GM18909 (cell line): ENCODE results near the gene ONECUT1.

ENCODE experiments used
- ATAC-seq: cut with Tn5 transposase; IDR thresholded peaks from one replicate; pipeline ENCODE4 v1.9.1; 2021; ENCODE audit warnings: mild to moderate bottlenecking; ENCODE audit not compliant: unreplicated experiment, poor library complexity

ONECUT1 gene

DNA sequence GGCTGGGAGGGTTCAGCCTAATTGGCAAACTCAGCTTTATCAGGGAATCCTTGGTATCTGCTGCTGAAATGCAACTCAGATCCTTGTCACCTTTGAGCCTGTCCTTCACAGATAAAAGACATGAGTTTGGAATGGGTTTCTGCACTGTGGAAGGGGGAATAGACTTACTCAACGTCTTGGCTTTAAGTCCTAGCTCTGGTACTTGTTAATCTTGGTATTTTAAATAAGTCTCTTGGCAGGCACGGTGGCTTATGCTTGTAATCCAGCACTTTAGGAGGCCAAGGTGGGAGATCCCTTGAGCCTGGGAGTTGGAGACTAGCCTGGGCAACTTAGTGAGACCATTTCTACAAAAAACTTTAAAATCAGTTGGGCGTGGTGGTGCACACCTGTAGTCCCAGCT, 55.8 kb downstream of the ONECUT1 start:
- ATAC-seq = no peak

- no peak for ATAC-seq
Measured at GRCh38 chr15:52733696-52734255, 56.4 kb downstream of the ONECUT1 start.

- ATAC-seq = no peak
Measured at GRCh38 chr15:52733088-52733487, 57.0 kb downstream of the ONECUT1 start.

- ATAC-seq = no peak
Measured at GRCh38 chr15:52732551-52732950, 57.6 kb downstream of the ONECUT1 start.

GRCh38 chr15:52731732-52732470, 58.2 kb downstream of the ONECUT1 start:
- no peak for ATAC-seq

DNA sequence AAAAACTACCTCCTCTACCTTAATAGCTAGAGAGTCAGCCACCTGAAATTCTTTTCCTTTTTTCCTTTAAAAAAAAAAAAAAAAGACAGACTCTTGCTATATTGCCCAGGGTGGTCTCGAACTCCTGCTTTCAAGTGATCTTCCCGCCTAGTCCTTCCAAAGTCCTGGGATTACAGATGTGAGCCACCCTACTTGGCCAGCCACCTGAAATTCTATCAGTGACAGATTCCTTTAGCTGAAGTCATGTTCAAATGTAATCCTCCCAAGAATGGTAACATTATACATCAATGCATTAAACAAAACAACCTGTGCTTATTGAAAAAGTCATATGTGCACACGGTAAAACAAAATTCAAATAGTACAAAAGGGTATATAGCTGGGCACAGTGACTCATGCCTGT, 59.1 kb downstream of the ONECUT1 start:
- ATAC-seq = no peak

DNA sequence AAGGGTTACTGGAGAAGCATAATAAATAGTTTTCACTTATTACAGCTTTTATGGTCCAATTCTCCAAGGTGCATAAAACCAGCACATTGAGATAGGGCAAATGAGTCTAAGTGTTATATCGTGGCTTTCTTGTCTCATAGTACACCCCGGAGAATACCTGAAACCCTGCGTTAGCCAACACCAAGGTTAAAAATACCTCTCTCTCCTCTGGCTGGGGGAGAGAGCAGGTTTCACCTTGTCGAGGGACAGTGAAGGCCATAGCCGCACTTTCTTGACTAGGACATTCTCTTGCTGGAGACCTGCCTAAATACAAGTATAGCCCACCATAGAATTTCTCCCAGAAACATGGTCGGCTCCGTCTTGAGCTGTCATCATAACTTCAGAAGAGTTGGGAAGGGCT, 59.5 kb downstream of the ONECUT1 start:
- ATAC-seq = no peak

- ATAC-seq = peak; percentile 81
Measured at GRCh38 chr15:52730173-52730572, 60.0 kb downstream of the ONECUT1 start.

- no peak for ATAC-seq
Measured at GRCh38 chr15:52728899-52729298, 61.2 kb downstream of the ONECUT1 start.

DNA sequence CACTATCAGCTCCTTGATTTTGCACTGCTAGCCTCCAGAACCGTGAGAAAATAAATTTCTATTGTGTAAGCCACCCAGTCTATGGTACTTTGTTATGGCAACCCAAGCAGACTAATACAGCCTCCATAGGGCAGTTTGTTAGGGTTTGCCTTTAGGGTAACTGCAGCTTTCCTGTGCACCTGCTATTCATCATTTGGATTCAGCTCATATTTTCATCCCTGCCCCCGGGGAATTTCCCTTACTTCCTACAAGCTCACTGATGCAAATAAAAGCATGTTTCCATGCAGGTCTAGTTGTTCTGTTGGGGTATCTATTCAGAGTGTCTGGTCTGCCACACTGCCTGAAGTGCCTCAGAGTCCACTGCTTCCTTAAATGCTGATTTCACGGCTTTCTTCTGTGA, 62.3 kb downstream of the ONECUT1 start:
- no peak for ATAC-seq

DNA sequence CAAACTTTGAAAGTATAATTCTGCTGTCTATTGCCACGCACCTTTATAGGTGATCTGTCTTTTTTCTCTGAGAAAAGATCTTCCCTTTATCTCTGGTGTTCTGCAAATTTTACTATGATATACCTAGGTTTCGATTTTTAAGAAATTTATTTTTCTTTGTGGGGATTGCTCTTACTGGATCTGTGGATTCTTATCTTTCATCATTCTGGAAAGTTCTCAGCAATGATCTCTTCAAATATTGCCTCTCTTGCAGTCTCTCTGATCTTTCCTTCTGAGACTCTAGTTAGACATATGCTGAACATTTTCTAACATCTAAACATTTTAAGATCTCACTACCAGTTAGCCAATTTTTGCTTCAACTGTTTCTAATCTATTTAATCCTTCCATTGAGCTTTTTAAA, 63.9 kb downstream of the ONECUT1 start:
- no peak for ATAC-seq

DNA sequence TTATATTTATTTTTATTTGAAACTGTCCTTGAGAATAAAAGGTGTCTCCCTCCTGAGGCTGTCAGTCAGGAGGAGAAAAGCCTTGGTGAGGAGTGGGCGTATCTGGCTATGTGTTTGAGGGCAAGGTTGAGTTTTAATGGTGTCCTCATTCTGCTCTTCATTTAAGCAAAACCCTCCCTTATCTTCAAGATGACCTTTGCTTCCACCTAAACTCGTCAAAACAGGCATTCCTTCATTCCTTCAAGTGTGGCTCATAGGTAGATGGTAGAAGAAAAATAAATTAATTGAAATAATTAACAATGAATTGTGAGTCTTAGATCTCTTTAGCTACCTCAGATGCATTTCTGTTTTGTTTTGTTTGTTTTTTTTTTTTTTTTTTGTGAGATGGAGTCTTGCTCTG, 71.6 kb downstream of the ONECUT1 start:
- no peak for ATAC-seq

DNA sequence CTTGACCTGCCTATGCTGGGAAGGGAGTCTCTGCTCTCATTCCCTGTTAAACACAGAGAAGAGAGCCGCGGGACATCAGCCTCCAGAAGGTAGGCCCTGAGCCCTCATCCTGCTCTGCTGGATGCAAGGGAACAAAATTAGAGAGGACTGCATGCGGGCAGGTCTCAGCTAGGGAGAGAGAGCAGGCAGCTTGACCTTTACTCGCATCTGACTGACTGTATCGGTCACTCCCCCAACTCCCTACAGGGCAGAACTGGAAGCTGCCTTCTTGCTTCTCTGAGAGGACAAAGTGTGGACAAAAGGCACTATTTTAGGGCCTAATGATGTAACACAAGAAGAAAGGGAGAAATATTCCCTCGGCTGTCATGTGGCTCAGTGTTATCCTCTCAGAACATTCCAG, 72.2 kb downstream of the ONECUT1 start:
- ATAC-seq = no peak

DNA sequence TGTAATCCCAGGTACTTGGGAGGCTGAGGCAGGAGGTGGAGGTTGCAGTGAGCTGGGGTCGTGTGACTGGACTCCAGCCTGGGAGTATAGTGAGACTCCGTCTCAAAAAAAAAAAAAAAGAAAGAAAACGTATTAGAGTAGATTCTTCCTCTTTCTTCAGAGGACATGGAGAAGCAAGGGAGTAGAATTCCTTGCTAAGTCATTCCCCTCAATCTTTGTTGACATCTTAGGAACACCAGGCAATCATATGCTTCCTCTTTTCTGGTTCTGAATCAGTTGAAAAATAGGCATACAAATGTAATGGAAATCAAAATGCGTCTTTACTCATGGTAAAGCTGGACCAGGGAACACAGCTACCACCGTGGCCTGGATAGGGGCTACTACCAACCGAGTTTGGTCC, 72.7 kb downstream of the ONECUT1 start:
- no peak for ATAC-seq

- ATAC-seq = no peak
Measured at GRCh38 chr15:52716536-52716935, 73.6 kb downstream of the ONECUT1 start.

GRCh38 chr15:52715411-52715810, 74.7 kb downstream of the ONECUT1 start:
- ATAC-seq = no peak

DNA sequence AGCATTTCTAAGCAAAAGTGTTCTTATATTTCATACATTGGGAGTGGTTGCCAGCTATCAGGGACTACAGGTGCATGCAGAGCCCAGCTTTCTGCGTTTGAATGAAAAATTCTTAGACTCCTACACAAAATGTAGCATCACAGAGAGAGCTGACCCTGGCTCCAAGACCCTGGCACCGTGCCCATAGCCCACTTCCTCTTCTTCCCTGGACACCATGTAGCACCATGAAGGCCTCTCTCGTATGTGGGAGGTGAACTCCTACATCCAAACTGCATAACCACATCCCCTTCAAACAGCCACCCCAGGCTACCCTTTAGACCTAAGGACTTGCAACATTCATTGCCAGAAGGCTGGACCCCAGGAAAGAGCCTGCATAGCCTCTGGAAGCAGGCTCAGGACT, 75.2 kb downstream of the ONECUT1 start:
- no peak for ATAC-seq

GRCh38 chr15:52710708-52711389, 79.3 kb downstream of the ONECUT1 start:
- no peak for ATAC-seq

DNA sequence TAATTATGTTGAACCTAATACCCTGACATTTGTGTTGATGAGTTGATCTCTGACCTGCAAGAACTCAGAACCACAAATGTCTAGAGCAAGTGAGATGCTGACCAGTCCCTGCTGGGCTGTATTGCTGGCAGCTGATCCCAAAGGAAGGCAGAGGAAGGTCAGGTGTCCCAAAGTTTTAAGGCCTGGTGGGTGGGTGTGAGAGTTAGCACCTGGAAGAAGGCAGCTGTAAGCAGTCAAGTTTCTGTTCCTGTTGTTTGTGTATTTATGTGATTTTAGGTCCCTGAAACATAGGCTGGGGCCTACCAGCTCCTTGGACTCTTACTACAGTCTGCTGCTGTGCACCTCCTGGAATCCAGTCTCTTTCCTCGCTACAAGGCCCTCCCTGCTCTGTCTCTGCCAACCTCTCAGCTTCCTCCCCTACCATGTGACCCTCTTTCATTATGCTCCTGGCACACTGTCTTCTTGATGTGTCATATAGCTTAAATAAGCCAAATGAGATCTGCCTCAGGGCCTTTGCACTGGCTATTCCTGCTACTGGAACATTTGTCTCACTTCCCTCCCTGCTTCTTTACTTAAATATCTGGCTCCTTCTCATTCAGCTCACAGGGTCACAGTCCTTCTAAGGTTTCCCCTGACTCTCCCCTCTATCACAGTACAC, 80.0 kb downstream of the ONECUT1 start:
- ATAC-seq = peak; percentile 38

DNA sequence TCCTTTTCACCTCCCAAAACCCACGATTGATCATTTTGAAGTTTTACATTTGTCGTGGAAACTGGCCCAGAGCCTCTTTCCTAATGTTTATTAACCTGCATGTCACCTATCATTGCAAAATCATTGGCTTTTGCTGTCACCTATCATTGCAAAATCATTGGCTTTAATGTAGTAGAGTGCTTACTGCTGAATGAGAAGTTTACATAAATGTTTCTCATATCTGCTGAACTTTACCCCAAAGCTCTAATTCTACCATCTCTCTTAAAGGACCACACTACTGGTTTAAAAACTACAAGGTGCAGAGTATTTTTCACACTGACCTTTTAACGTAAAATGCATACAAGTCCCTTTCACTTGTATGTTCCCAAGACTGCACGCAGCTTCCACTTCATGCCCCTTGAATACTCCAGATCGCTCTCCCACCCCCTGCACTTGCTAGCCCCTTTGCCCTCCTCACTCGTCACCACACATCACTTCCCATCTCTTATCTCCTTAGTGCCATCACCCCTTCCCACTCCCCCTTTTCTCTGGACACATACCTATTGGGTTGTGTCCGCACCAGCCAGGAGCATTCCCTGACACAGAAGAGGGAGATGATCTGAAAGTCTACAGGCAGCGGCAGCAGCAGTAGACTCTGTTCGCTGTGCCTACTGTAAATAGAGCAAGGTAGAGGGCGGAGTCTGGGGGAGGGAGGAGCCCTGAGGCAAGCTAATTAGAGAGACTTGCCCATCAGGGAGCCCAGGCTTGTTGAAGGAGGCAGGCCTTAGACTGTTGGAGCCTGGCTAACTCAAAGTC, 80.8 kb downstream of the ONECUT1 start:
- ATAC-seq = peak; percentile 80
